H1 (cell line): ENCODE measurements around the gene FBXO8.

Experiments used
- ASH2L ChIP-seq: fragments of 200-600, 300-600 bp; sonication (generic); IDR thresholded peaks from one replicate; pipeline ENCODE4 v1.7.1; 2017; ENCODE audit warnings: low read length
- CREB1 ChIP-seq: IDR thresholded peaks from 2 replicates; pipeline ENCODE4 v1.6.1; 2012; ENCODE audit warnings: inconsistent platforms
- EZH2 ChIP-seq: fragments of 200-600 bp; sonication (generic); IDR thresholded peaks from 2 replicates; pipeline ENCODE4 v1.7.1; 2012; ENCODE audit warnings: low read depth, mild to moderate bottlenecking, moderate library complexity, low read length, inconsistent platforms; ENCODE audit not compliant: severe bottlenecking
- POLR2A ChIP-seq, 2 experiments: IDR thresholded peaks; 1 replicate in 1 of 2; 2 replicates in 1 of 2; pipeline ENCODE4 v1.6.1; 2011; ENCODE audit warnings: low read depth in 2 of 2, low read length in 2 of 2, mild to moderate bottlenecking in 2 of 2; ENCODE audit errors: control extremely low read depth in 1 of 2
- SIN3A ChIP-seq, 2 experiments: IDR thresholded peaks in 1 of 2; conservative IDR thresholded peaks in 1 of 2; 2 replicates each; pipeline ENCODE4 v1.6.1; 2011 to 2012; ENCODE audit warnings: low read length in 2 of 2, improper control_type of control experiment in 1 of 2, low read depth in 1 of 2, mild to moderate bottlenecking in 1 of 2
- SP1 ChIP-seq: IDR thresholded peaks from 2 replicates; pipeline ENCODE4 v1.6.1; 2011; ENCODE audit warnings: low read depth, low read length
- SRF ChIP-seq: IDR thresholded peaks from 2 replicates; pipeline ENCODE4 v1.6.1; 2011; ENCODE audit warnings: mild to moderate bottlenecking, low read depth, low read length, moderate library complexity
- TF ChIP-seq, protein P1 (sequence below), 3 experiments: IDR thresholded peaks; 1 replicate in 2 of 3; 2 replicates in 1 of 3; pipeline versions ENCODE4 v1.5.1 to v1.6.1; 2011; ENCODE audit warnings: low read length in 3 of 3, mild to moderate bottlenecking in 3 of 3, inconsistent platforms in 2 of 3, low read depth in 1 of 3, moderate library complexity in 1 of 3; ENCODE audit not compliant: insufficient read depth in 1 of 3; ENCODE audit errors: control extremely low read depth in 1 of 3
- TF ChIP-seq, protein P2 (sequence below): IDR thresholded peaks from 2 replicates; pipeline ENCODE4 v1.6.1; 2012; ENCODE audit warnings: low read length, inconsistent platforms

DNA sequence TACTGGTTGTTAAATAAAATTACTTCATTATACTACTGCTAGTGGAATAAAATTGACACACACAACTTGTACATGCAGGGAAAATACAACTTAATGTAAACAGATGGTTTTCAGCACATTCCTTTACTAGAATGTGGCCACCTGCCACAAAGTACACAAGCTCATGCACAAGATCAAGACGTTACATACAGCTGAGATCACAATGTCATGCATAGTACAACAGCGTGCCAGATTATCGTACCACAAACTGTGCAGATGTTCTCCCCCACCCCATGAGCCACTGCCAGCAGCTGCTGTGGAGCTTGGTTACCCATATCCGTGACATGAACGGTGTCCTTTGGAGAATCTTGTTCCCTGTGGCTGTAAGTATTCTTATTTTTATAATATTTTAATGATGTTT lies 27.7 kb downstream of the FBXO8 start:
- TF ChIP-seq CREB1: no peak
- no peak for TF ChIP-seq POLR2A (IDR thresholded peaks at IDR 0.05; ENCODE audit: control extremely low read depth in 1 of 2, low read depth in 2 of 2, low read length in 2 of 2)
- TF ChIP-seq EZH2: no peak
- TF ChIP-seq, protein P1, sequence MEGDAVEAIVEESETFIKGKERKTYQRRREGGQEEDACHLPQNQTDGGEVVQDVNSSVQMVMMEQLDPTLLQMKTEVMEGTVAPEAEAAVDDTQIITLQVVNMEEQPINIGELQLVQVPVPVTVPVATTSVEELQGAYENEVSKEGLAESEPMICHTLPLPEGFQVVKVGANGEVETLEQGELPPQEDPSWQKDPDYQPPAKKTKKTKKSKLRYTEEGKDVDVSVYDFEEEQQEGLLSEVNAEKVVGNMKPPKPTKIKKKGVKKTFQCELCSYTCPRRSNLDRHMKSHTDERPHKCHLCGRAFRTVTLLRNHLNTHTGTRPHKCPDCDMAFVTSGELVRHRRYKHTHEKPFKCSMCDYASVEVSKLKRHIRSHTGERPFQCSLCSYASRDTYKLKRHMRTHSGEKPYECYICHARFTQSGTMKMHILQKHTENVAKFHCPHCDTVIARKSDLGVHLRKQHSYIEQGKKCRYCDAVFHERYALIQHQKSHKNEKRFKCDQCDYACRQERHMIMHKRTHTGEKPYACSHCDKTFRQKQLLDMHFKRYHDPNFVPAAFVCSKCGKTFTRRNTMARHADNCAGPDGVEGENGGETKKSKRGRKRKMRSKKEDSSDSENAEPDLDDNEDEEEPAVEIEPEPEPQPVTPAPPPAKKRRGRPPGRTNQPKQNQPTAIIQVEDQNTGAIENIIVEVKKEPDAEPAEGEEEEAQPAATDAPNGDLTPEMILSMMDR (IDR thresholded peaks at IDR 0.05; ENCODE audit: control extremely low read depth in 1 of 3, insufficient read depth in 1 of 3, low read depth in 1 of 3, low read length in 3 of 3): no peak
- no peak for TF ChIP-seq SIN3A (conservative IDR thresholded peaks at IDR 0.05 in 1 of 2, IDR thresholded peaks at IDR 0.05 in 1 of 2; ENCODE audit: low read depth in 1 of 2, low read length in 2 of 2)
- TF ChIP-seq, protein P2, sequence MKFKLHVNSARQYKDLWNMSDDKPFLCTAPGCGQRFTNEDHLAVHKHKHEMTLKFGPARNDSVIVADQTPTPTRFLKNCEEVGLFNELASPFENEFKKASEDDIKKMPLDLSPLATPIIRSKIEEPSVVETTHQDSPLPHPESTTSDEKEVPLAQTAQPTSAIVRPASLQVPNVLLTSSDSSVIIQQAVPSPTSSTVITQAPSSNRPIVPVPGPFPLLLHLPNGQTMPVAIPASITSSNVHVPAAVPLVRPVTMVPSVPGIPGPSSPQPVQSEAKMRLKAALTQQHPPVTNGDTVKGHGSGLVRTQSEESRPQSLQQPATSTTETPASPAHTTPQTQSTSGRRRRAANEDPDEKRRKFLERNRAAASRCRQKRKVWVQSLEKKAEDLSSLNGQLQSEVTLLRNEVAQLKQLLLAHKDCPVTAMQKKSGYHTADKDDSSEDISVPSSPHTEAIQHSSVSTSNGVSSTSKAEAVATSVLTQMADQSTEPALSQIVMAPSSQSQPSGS: no peak
- no peak for TF ChIP-seq ASH2L
- TF ChIP-seq SRF: no peak
- TF ChIP-seq SP1: no peak
